HepG2 (cell line): ENCODE results near the gene TSHZ2. TPM values are rescaled to one million over a fixed set of nuclear protein-coding genes. Genes with fewer than 3 reads are reported as not detected.

Experiments
- ATAC-seq: fragments of 200-7000 bp; cut with Tn5 transposase; 3 replicates; pipeline ENCODE4 v1.9.1; 2020; ENCODE audit warnings: mild to moderate bottlenecking, moderate library complexity
- BruUV-seq: library from RNA; stranded (reverse); fragments of 400-500 nt; replicated peaks from 2 replicates; lab custom pipeline; 2021; lab: Mats Ljungman, UMichigan
- CTCF ChIA-PET: fragments of 300-600 bp; formaldehyde crosslinking; extraction: SDS; loops from one replicate; lab custom pipeline; 2021; ENCODE audit warnings: low total read pairs, inconsistent platforms, low intra/inter-chr PET ratio; lab: Yijun Ruan, JAX
- POLR2A ChIA-PET: fragments of 350-600 bp; sonication (Branson Sonifier 250); formaldehyde crosslinking; loops from one replicate; lab custom pipeline; 2020; ENCODE audit warnings: antibody characterized with exemption, inconsistent platforms; lab: Yijun Ruan, JAX
- DNase-seq: peaks from one replicate; pipeline ENCODE4 v3.0.0-alpha.2; 2015; ENCODE audit warnings: low spot score
- FAIRE-seq: peaks from 3 replicates; lab custom pipeline; 2011; peaks lifted over from hg19 to GRCh38; lab: Jason Lieb, UNC
- H2AFZ ChIP-seq: one replicate; pipeline ENCODE4 v1.6.1; 2011; ENCODE audit warnings: low read length, inconsistent platforms
- H3K27ac ChIP-seq: fragments of 300-600 bp; 3 replicates; pipeline ENCODE4 v1.8.0; 2011; ENCODE audit warnings: mixed run types, mild to moderate bottlenecking, mixed read lengths, low read length, inconsistent platforms; ENCODE audit not compliant: insufficient read depth; ENCODE audit errors: extremely low read length
- H3K27me3 ChIP-seq, 2 experiments: fragments of 200-600 bp in 1 of 2; 2 replicates in 1 of 2; 3 replicates in 1 of 2; pipeline versions ENCODE4 v1.6.0 to v1.8.0; 2011; ENCODE audit warnings: low read length in 2 of 2, mild to moderate bottlenecking in 2 of 2, moderate library complexity in 2 of 2, inconsistent platforms in 1 of 2; ENCODE audit not compliant: insufficient read depth in 2 of 2, control insufficient read depth in 1 of 2
- H3K36me3 ChIP-seq, 2 experiments: fragments of 200-600 bp in 1 of 2; replicated peaks in 1 of 2; 2 replicates in 1 of 2; 3 replicates in 1 of 2; pipeline versions ENCODE4 v1.5.1 to v1.8.0; 2011; ENCODE audit warnings: low read length in 2 of 2, inconsistent platforms in 1 of 2; ENCODE audit not compliant: insufficient read depth in 2 of 2, control insufficient read depth in 1 of 2
- H3K4me1 ChIP-seq: 2 replicates; pipeline ENCODE4 v1.5.1; 2012; ENCODE audit warnings: low read length, inconsistent platforms; ENCODE audit not compliant: insufficient read depth
- H3K4me2 ChIP-seq: 2 replicates; pipeline ENCODE4 v1.6.0; 2011; ENCODE audit warnings: low read depth, low read length, inconsistent platforms
- H3K4me3 ChIP-seq, 3 experiments: fragments of 200-600 bp in 1 of 3; sonication (generic), shearing (Covaris generic) in 1 of 3; replicated peaks in 1 of 3; 2 replicates each; pipeline ENCODE4 v1.5.1; 2011 to 2016; ENCODE audit warnings: low read length in 3 of 3, inconsistent platforms in 2 of 3, low read depth in 2 of 3, mild to moderate bottlenecking in 2 of 3, control low read depth in 1 of 3, mixed read lengths in 1 of 3; ENCODE audit not compliant: insufficient read depth in 1 of 3
- H3K79me2 ChIP-seq: one replicate; pipeline ENCODE4 v1.6.1; 2011; ENCODE audit warnings: low read length, inconsistent platforms; ENCODE audit not compliant: insufficient read depth
- H3K9ac ChIP-seq: 2 replicates; pipeline ENCODE4 v1.6.0; 2011; ENCODE audit warnings: mild to moderate bottlenecking, low read depth, low read length, inconsistent platforms; ENCODE audit not compliant: insufficient read depth
- H3K9me3 ChIP-seq: 2 replicates; pipeline ENCODE4 v1.5.1; 2012; ENCODE audit warnings: mild to moderate bottlenecking, low read length
- H4K20me1 ChIP-seq: 2 replicates; pipeline ENCODE4 v1.6.0; 2011; ENCODE audit warnings: inconsistent platforms, mild to moderate bottlenecking, low read length, moderate library complexity; ENCODE audit not compliant: insufficient read depth
- CCDC6 ChIP-seq: sonication (generic); formaldehyde crosslinking; IDR thresholded peaks from 2 replicates; pipeline ENCODE4 v1.8.1; 2022; ENCODE audit warnings: mild to moderate bottlenecking, missing genetic modification reagents, moderate library complexity
- EZH2 ChIP-seq: conservative IDR thresholded peaks from 2 replicates; pipeline ENCODE4 v1.6.1; 2012; ENCODE audit warnings: mild to moderate bottlenecking, low read depth, low read length, moderate library complexity
- GZF1 ChIP-seq: sonication (generic); formaldehyde crosslinking; IDR thresholded peaks from 2 replicates; pipeline ENCODE4 v1.5.1; 2020; ENCODE audit warnings: mild to moderate bottlenecking, missing genetic modification reagents
- NFATC3 ChIP-seq: sonication (generic); formaldehyde crosslinking; IDR thresholded peaks from 2 replicates; pipeline ENCODE4 v1.5.1; 2020; ENCODE audit warnings: mild to moderate bottlenecking, missing genetic modification reagents
- ZBTB3 ChIP-seq: sonication (generic); formaldehyde crosslinking; IDR thresholded peaks from 2 replicates; pipeline ENCODE4 v1.4.0; 2020; ENCODE audit warnings: low read depth, mild to moderate bottlenecking, moderate library complexity, missing genetic modification reagents, borderline replicate concordance
- ZNF460 ChIP-seq: sonication (generic); formaldehyde crosslinking; IDR thresholded peaks from 2 replicates; pipeline ENCODE4 v1.5.1; 2020; ENCODE audit warnings: missing genetic modification reagents, mild to moderate bottlenecking, borderline replicate concordance
- WGBS: methylation state at CpG from one replicate; pipeline ENCODE4 v1.1.6; 2017; ENCODE audit warnings: low lambda C conversion rate; 5-methylcytosine and 5-hydroxymethylcytosine counted together
- in situ Hi-C: cut with HindIII; loops from 2 replicates; pipeline ENCODE4 v1.10.0; 2017; ENCODE audit warnings: low pct_unique_long_range_greater_than_20kb; ENCODE audit not compliant: extremely low pct_ligation_motif_present
- intact Hi-C: fragments of 100-400 bp; cut with micrococcal nuclease; formaldehyde crosslinking; loops from one replicate; pipeline ENCODE4 v1.10.0; 2022; ENCODE audit not compliant: unreplicated experiment
- polyA plus RNA-seq, 8 experiments: library from polyadenylated mRNA; depleted of rRNA in 3 of 8; stranded (reverse) in 7 of 8; unstranded in 1 of 8; fragments of >200 nt; fragmentation: Illumina TruSeq in 4 of 8; extraction: Trizol in 4 of 8; gene quantifications; 2 replicates each; pipeline versions ENCODE4 v1.2.1 to v1.2.3, GENCODE V29; 2011 to 2016; ENCODE audit warnings: low read depth in 4 of 8, missing spikeins in 1 of 8, mixed read lengths in 1 of 8; ENCODE audit not compliant: insufficient read depth in 1 of 8
- total RNA-seq, 5 experiments: library from RNA; depleted of rRNA; stranded (reverse); fragments of >200 nt; fragmentation: Illumina TruSeq; extraction: Trizol; gene quantifications; 2 replicates each; pipeline ENCODE4 v1.2.3, GENCODE V29; 2016; ENCODE audit warnings: low read depth in 1 of 5
- TF ChIP-seq, protein P1 (sequence below): sonication (generic); formaldehyde crosslinking; IDR thresholded peaks from 2 replicates; pipeline ENCODE4 v1.4.0; 2020; ENCODE audit warnings: missing genetic modification reagents
- TF ChIP-seq, protein P2 (sequence below): sonication (generic); formaldehyde crosslinking; IDR thresholded peaks from 2 replicates; pipeline ENCODE4 v1.4.0; 2020; ENCODE audit warnings: missing genetic modification reagents
- TF ChIP-seq, protein P3 (sequence below): IDR thresholded peaks from 2 replicates; pipeline ENCODE4 v1.6.1; 2016; ENCODE audit warnings: low read depth, missing genetic modification reagents, missing compliant biosample characterization

Gene TSHZ2
- total and polyA plus RNA-seq, 2 of the 13 experiments (the other 11 are each of a cell fraction or from before 2014, with no cell fraction given) = 0.01 TPM; not detected in 1

GRCh38 chr20:53493311-53493857 is 521.2 kb downstream of the TSHZ2 start:
- intact Hi-C loops (no loop called here), in situ Hi-C loops (no loop called here)
- DNase-seq (no peak), FAIRE-seq (no peak), ATAC-seq (no peak)
- no peak overlapping the region for H3K9ac ChIP-seq
- ChIA-PET CTCF (interaction anchor here (1.6 kb wide), 1 partner anchor 54 kb away, joined by 4 read pairs; no protein-coding TSS in a partner anchor), POLR2A (no interaction called here)
- H4K20me1 ChIP-seq = no peaks in the 10 kb centered on the region
- H3K27ac ChIP-seq = no peak overlapping the region
- no peaks in the 10 kb centered on the region for H3K79me2 ChIP-seq
- no peaks in the 10 kb centered on the region for H3K27me3 ChIP-seq
- BruUV-seq = no TSS peak
- H2AFZ ChIP-seq = no peak overlapping the region
- H3K4me3 ChIP-seq = no peak overlapping the region
- WGBS = 83% methylated on average over 4 of the region's 4 CpGs
- H3K9me3 ChIP-seq = no peaks in the 10 kb centered on the region
- no peaks in the 10 kb centered on the region; a peak in 1 of 5 replicates for H3K36me3 ChIP-seq
- H3K4me1 ChIP-seq = peaks cover 26% of the 10 kb centered on the region
- no peak overlapping the region for H3K4me2 ChIP-seq
- TF ChIP-seq GZF1 (CRISPR knock-in tag) (no peak), NFATC3 (CRISPR knock-in tag) (no peak), ZBTB3 (CRISPR knock-in tag) (no peak), CCDC6 (CRISPR knock-in tag) (no peak), ZNF460 (CRISPR knock-in tag) (no peak), EZH2 (no peak)
- TF ChIP-seq, protein P1, sequence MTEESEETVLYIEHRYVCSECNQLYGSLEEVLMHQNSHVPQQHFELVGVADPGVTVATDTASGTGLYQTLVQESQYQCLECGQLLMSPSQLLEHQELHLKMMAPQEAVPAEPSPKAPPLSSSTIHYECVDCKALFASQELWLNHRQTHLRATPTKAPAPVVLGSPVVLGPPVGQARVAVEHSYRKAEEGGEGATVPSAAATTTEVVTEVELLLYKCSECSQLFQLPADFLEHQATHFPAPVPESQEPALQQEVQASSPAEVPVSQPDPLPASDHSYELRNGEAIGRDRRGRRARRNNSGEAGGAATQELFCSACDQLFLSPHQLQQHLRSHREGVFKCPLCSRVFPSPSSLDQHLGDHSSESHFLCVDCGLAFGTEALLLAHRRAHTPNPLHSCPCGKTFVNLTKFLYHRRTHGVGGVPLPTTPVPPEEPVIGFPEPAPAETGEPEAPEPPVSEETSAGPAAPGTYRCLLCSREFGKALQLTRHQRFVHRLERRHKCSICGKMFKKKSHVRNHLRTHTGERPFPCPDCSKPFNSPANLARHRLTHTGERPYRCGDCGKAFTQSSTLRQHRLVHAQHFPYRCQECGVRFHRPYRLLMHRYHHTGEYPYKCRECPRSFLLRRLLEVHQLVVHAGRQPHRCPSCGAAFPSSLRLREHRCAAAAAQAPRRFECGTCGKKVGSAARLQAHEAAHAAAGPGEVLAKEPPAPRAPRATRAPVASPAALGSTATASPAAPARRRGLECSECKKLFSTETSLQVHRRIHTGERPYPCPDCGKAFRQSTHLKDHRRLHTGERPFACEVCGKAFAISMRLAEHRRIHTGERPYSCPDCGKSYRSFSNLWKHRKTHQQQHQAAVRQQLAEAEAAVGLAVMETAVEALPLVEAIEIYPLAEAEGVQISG = no peak
- TF ChIP-seq, protein P2, sequence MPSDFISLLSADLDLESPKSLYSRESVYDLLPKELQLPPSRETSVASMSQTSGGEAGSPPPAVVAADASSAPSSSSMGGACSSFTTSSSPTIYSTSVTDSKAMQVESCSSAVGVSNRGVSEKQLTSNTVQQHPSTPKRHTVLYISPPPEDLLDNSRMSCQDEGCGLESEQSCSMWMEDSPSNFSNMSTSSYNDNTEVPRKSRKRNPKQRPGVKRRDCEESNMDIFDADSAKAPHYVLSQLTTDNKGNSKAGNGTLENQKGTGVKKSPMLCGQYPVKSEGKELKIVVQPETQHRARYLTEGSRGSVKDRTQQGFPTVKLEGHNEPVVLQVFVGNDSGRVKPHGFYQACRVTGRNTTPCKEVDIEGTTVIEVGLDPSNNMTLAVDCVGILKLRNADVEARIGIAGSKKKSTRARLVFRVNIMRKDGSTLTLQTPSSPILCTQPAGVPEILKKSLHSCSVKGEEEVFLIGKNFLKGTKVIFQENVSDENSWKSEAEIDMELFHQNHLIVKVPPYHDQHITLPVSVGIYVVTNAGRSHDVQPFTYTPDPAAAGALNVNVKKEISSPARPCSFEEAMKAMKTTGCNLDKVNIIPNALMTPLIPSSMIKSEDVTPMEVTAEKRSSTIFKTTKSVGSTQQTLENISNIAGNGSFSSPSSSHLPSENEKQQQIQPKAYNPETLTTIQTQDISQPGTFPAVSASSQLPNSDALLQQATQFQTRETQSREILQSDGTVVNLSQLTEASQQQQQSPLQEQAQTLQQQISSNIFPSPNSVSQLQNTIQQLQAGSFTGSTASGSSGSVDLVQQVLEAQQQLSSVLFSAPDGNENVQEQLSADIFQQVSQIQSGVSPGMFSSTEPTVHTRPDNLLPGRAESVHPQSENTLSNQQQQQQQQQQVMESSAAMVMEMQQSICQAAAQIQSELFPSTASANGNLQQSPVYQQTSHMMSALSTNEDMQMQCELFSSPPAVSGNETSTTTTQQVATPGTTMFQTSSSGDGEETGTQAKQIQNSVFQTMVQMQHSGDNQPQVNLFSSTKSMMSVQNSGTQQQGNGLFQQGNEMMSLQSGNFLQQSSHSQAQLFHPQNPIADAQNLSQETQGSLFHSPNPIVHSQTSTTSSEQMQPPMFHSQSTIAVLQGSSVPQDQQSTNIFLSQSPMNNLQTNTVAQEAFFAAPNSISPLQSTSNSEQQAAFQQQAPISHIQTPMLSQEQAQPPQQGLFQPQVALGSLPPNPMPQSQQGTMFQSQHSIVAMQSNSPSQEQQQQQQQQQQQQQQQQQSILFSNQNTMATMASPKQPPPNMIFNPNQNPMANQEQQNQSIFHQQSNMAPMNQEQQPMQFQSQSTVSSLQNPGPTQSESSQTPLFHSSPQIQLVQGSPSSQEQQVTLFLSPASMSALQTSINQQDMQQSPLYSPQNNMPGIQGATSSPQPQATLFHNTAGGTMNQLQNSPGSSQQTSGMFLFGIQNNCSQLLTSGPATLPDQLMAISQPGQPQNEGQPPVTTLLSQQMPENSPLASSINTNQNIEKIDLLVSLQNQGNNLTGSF (CRISPR knock-in tag) = no peak
- TF ChIP-seq, protein P3, sequence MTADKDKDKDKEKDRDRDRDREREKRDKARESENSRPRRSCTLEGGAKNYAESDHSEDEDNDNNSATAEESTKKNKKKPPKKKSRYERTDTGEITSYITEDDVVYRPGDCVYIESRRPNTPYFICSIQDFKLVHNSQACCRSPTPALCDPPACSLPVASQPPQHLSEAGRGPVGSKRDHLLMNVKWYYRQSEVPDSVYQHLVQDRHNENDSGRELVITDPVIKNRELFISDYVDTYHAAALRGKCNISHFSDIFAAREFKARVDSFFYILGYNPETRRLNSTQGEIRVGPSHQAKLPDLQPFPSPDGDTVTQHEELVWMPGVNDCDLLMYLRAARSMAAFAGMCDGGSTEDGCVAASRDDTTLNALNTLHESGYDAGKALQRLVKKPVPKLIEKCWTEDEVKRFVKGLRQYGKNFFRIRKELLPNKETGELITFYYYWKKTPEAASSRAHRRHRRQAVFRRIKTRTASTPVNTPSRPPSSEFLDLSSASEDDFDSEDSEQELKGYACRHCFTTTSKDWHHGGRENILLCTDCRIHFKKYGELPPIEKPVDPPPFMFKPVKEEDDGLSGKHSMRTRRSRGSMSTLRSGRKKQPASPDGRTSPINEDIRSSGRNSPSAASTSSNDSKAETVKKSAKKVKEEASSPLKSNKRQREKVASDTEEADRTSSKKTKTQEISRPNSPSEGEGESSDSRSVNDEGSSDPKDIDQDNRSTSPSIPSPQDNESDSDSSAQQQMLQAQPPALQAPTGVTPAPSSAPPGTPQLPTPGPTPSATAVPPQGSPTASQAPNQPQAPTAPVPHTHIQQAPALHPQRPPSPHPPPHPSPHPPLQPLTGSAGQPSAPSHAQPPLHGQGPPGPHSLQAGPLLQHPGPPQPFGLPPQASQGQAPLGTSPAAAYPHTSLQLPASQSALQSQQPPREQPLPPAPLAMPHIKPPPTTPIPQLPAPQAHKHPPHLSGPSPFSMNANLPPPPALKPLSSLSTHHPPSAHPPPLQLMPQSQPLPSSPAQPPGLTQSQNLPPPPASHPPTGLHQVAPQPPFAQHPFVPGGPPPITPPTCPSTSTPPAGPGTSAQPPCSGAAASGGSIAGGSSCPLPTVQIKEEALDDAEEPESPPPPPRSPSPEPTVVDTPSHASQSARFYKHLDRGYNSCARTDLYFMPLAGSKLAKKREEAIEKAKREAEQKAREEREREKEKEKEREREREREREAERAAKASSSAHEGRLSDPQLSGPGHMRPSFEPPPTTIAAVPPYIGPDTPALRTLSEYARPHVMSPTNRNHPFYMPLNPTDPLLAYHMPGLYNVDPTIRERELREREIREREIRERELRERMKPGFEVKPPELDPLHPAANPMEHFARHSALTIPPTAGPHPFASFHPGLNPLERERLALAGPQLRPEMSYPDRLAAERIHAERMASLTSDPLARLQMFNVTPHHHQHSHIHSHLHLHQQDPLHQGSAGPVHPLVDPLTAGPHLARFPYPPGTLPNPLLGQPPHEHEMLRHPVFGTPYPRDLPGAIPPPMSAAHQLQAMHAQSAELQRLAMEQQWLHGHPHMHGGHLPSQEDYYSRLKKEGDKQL = no peak
